GM12872 (cell line): Measurements from ENCODE around the gene SPATS2.

Experiments used
- TF ChIP-seq, protein P1 (sequence below): IDR thresholded peaks from 3 replicates; pipeline ENCODE4 v1.5.1; 2011; ENCODE audit warnings: low read depth, mild to moderate bottlenecking, low read length, moderate library complexity; ENCODE audit not compliant: insufficient read depth

SPATS2 gene

GRCh38 chr12:49388682-49389386 lies 21.6 kb downstream of the SPATS2 start:
- TF ChIP-seq, protein P1, sequence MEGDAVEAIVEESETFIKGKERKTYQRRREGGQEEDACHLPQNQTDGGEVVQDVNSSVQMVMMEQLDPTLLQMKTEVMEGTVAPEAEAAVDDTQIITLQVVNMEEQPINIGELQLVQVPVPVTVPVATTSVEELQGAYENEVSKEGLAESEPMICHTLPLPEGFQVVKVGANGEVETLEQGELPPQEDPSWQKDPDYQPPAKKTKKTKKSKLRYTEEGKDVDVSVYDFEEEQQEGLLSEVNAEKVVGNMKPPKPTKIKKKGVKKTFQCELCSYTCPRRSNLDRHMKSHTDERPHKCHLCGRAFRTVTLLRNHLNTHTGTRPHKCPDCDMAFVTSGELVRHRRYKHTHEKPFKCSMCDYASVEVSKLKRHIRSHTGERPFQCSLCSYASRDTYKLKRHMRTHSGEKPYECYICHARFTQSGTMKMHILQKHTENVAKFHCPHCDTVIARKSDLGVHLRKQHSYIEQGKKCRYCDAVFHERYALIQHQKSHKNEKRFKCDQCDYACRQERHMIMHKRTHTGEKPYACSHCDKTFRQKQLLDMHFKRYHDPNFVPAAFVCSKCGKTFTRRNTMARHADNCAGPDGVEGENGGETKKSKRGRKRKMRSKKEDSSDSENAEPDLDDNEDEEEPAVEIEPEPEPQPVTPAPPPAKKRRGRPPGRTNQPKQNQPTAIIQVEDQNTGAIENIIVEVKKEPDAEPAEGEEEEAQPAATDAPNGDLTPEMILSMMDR, result peak; percentile 59; the same call in 2 of the 3 replicates

DNA sequence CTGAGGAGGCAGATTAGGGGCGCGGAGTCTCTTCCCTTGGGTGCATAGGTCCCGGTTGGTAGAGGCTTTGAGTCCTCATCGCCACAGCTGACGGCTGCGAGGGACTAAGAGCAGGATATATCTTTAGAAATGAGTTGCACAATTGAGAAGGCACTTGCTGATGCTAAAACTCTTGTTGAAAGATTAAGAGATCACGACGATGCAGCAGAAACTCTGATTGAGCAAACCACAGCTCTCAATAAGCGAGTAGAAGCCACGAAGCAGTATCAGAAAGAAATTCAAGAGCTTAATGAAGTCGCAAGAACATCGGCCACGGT lies 22.1 kb downstream of the SPATS2 start:
- TF ChIP-seq, protein P1, result no peak

DNA sequence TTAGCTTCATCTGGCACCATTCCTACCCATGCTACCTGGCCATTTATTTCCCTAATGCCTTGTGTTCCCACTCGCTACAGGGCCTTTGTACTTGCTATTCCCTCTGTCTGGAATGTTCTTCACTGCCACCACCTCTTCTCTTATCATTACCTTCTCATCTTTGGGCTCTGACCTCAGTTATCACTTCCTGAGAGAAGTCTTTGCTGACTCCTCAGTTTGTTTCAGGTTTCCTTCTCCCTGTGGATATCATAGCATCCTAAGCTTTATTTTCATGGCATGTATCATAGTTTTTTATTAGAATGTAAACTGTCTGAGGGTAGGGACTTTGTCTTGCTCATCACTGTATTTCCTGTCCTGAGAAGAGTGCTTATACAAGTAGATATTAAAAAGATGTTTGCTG lies 29.7 kb downstream of the SPATS2 start:
- TF ChIP-seq, protein P1, result no peak

DNA sequence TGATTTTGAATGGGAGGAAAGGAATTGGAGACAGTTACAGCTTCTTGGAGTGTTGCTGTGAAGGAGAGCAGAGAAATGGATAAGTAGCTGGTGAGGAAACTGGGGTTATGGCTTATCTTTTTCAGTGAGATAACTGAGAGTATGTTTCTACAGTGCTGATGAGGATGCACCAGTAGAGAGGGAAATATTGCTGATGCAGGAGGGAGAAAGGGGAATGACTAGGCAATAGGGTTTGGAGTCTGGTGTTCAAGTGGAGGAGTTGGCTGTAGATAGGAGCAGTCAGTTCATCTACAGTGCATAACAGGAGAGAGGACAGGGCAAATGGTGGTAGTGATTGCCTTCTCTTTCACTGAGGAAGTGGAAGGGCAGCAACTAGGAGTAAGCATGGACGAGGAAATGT lies 33.0 kb downstream of the SPATS2 start:
- TF ChIP-seq, protein P1, result no peak

DNA sequence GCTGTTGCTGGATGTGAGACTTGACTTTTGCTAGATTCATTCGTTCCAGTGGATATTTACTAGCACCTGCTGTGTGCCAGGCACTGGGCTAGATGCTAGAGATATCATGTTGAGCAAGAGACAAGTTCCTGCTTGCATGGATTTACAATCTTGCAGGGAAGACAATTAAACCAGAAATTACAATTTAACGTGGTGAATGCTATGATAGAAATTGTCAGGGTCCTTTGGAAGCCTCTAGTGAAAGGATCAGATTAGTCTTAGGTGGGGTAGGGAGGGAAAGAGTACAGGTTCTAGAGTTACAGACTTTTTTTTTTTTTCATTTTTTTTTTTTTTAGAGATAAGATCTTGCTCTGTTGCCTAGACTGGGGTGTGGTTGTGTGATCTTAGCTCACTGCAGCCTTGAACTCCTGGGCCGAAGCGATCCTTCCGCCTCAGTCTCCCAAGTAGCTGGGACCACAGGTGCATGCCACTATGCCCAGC lies 36.7 kb downstream of the SPATS2 start:
- TF ChIP-seq, protein P1, result no peak

- TF ChIP-seq, protein P1, result no peak
Observed at GRCh38 chr12:49404956-49405355, 37.7 kb downstream of the SPATS2 start.

GRCh38 chr12:49410818-49411217 lies 43.6 kb downstream of the SPATS2 start:
- TF ChIP-seq, protein P1, result no peak

- TF ChIP-seq, protein P1, result no peak
Observed at GRCh38 chr12:49413010-49413409, 45.7 kb downstream of the SPATS2 start.
